GM12801 (cell line): ENCODE measurements around the gene SLC16A11.

ENCODE experiments used
- TF ChIP-seq, protein P1 (sequence below): IDR thresholded peaks from one replicate; pipeline ENCODE4 v1.5.1; 2011; ENCODE audit warnings: control low read depth; ENCODE audit not compliant: insufficient read length; ENCODE audit errors: extremely low read depth

Gene SLC16A11, protein sequence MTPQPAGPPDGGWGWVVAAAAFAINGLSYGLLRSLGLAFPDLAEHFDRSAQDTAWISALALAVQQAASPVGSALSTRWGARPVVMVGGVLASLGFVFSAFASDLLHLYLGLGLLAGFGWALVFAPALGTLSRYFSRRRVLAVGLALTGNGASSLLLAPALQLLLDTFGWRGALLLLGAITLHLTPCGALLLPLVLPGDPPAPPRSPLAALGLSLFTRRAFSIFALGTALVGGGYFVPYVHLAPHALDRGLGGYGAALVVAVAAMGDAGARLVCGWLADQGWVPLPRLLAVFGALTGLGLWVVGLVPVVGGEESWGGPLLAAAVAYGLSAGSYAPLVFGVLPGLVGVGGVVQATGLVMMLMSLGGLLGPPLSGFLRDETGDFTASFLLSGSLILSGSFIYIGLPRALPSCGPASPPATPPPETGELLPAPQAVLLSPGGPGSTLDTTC

DNA sequence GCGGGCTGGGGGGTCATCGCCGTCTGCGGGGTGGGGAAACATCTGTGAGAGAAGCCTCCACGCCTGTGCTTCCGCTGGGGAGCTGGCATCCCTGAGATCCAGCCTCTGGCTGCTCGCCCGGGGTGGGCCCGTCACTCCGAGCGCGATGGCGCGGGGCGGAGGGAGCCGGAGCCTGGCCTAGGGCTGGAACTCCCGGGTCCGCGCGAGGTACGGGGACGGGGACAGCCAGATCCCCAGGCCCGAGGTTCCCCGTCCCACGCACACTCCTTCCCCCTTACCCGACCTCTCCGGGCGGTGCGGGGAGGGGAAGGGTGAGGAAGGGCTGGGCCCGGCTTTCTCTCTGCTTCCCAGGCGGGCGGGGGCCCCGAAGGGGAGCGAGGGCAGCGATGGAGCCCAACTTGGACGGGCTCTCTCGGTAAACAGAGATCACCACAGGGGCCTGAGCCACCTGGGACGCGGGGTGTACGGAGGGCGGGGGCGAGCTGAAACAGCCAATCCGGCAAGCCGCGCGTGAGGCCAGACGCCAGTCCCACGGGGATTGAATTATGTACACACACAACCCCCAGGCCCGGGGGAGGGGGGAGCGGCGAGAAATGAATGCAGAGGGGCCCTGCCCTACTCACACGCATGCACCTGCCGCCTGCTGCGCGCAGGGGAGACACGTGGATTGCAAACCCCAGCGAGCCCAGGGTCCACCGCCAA, at the start of gene SLC16A11:
TSS of gene SLC16A11 (minus strand) at position 596 of the 702 bp plus-strand sequence. CDS start at position 17, 579 bp downstream.
- TF ChIP-seq, protein P1, sequence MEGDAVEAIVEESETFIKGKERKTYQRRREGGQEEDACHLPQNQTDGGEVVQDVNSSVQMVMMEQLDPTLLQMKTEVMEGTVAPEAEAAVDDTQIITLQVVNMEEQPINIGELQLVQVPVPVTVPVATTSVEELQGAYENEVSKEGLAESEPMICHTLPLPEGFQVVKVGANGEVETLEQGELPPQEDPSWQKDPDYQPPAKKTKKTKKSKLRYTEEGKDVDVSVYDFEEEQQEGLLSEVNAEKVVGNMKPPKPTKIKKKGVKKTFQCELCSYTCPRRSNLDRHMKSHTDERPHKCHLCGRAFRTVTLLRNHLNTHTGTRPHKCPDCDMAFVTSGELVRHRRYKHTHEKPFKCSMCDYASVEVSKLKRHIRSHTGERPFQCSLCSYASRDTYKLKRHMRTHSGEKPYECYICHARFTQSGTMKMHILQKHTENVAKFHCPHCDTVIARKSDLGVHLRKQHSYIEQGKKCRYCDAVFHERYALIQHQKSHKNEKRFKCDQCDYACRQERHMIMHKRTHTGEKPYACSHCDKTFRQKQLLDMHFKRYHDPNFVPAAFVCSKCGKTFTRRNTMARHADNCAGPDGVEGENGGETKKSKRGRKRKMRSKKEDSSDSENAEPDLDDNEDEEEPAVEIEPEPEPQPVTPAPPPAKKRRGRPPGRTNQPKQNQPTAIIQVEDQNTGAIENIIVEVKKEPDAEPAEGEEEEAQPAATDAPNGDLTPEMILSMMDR = no peak

DNA sequence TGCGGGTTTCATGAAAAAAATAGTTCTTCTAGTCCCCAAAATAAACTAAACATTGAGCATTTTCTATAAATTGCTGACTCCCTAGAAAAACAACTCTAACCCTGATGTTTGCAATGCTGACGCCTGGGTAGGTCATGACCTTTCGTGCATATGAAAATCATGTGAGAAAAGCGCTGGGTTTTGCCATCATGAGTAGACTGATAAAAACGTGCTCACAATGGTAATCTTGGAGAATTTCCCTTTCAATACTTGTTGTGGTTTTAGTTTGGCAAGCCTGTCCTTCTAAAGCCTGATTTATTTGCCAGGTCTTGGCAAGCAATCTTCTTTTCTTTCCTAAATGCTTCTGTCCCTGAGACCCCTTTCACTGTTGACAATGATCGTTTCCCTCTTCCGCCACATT, 40.2 kb upstream of the SLC16A11 start:
- TF ChIP-seq, protein P1 = no peak

DNA sequence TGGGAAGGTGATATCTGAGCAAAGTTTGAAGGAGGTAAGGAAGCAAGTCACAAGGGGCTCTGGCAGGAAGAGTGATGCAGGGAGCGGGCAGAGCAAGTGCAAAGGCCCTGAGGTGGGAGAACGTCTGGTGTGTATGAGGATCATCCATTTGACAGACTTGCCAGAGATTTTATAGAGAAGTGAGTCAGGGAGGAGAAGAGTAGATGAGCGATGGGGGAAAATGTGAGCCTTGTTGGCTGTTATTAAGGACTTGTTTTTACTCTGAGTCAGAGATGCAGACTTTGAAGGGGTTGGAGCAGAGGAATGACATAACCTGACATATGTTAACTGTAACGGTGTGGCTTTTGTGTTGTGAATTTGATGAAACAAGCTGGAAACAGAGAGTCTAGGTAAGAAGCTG, 39.7 kb upstream of the SLC16A11 start:
- TF ChIP-seq, protein P1 = no peak

DNA sequence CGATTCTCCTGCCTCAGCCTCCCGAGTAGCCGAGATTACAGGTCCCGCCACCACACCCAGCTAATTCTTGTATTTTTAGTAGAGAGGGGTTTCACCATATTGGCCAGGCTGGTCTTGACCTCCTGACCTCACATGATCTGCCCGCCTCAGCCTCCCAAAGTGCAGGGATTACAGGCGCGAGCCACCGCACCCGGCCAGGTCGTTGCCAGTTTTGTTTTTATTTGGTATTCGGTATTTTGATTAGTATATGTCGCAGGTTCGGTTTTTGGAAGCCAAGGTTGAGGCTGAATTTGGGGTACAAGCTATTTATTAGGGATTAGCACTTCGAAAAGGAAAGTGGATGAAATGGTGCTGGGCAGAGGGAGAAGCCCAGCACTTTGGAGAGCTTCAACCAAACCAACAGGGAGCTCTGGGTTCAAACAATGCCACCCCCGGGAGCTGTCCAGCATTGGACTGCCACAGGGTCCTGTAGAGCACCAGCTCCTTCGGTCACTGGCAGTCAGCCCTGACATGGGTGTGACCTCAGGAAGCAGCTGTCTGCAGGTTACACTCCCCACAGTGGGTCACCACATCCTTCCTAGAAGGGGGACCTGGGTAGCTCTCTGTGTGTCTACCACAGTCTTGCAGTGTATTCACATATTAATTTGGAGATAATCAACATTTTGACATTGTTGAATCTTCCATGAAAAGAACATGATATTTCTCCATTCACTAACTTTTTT, 37.6 kb upstream of the SLC16A11 start:
- TF ChIP-seq, protein P1 = no peak

DNA sequence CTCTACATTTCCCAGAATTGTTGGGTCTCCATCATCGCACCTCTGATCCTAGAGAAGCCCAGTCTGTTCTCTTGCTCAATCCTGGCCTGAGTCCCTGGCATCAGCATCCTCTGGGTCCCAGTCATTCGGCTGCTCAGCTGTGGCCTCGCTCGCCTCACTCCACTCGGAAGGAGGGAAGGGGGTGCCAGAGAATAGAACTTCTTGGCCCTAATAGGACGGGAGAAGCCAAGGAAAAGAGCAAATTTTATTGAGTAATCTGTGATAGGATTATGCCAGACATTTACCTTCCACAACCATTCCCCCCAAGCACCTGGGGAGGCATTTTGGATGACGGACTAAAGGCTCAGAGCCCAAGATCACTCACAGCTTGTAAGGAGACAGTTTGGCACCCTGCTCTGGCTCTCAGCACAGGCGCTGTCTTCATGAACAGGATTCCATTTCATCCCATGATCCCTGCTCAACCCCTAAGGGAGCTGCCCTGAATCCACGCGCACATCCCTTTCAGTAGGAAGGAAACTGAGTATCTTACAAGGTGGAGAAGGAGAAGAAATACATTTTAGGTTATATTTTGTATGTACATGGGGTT, 36.7 kb upstream of the SLC16A11 start:
- TF ChIP-seq, protein P1 = no peak

DNA sequence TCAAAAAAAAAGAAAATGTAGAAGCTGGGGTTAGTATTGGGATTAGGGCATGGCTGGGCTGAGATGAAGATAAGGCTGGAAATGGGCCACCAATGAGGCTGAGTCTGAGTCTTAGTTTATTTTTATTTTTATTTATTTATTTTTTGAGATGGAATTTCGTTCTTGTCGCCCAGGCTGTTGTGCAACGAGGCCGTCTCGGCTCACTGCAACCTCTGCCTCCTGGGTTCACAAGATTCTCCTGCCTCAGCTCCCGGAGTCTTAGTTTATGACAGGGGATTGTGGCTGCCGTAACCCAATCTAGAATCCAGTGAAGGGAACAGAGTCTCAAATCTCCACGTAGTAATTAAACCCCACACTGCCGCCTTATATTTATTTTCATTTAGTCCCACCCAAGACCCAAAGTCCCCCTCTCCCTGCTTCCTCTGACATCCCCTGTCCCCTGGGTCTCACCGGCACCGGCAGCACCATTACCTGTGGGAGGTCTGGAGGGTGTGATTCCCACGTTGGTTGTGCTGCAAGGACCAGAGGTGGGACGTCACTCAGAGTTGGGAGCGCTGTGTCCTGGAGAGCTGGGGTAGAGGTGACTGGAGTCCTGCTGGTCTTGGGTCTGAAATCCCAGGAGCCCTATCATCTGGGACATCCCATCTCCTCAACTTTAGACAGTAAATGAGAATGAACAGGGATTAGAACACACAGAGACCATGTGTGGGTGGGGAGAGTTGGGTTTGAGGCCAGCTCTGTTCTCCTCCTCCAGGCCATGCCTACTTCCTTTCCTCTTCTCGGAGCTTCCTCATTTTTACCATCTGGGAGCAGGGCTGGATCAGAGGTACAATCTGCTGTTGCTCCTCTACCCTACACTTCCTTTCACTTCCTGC, 35.9 kb upstream of the SLC16A11 start, which contains the start of gene CLEC10A:
TSS of gene CLEC10A (minus strand) at position 671 of the 875 bp plus-strand sequence. CDS start 1,439 bp downstream, outside the sequence.
- TF ChIP-seq, protein P1 = no peak
